ENCODE data around the gene MAGEA3. TPM values are rescaled to one million over a fixed set of nuclear protein-coding genes. Genes with fewer than 3 reads are reported as not detected.
"Not testable (repeated sequence)": the region's sequence is repeated elsewhere in the genome, so short reads cannot be mapped to it uniquely, and the experiment has no call there.

Gene MAGEA3, protein sequence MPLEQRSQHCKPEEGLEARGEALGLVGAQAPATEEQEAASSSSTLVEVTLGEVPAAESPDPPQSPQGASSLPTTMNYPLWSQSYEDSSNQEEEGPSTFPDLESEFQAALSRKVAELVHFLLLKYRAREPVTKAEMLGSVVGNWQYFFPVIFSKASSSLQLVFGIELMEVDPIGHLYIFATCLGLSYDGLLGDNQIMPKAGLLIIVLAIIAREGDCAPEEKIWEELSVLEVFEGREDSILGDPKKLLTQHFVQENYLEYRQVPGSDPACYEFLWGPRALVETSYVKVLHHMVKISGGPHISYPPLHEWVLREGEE
- not detected for total RNA-seq

DNA sequence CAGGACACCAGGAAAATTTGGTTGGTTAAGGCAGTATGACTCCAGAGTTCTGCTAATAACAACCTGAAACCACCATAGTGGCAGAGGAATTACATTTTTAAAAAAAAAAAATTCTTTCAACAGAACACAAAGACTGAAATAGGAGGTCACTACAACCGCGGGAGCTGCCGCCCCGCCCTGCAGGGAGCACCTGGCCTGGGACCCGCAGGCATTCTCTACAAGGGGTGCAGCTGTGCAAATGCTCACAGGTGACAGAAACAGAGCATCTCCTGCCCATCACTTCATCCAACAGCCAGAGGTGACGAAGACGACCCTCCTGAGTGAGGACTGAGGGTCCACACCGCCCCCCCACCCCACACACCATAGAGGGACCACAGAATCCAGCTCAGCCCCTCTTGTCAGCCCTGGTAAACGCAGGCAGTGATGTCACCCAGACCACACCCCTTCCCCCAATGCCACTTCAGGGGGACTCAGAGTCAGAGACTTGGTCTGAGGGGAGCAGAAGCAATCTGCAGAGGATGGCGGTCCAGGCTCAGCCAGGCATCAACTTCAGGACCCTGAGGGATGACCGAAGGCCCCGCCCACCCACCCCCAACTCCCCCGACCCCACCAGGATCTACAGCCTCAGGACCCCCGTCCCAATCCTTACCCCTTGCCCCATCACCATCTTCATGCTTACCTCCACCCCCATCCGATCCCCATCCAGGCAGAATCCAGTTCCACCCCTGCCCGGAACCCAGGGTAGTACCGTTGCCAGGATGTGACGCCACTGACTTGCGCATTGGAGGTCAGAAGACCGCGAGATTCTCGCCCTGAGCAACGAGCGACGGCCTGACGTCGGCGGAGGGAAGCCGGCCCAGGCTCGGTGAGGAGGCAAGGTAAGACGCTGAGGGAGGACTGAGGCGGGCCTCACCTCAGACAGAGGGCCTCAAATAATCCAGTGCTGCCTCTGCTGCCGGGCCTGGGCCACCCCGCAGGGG is at the start of gene MAGEA3:
Gene MAGEA3, plus strand, starts transcription at position 843 of the 980 bp plus-strand sequence. CDS start 2,039 bp downstream, outside the sequence.
- DNase-seq; H3K27me3 Mint-ChIP-seq; H3K27ac Mint-ChIP-seq; CTCF ChIA-PET; H3K4me1 Mint-ChIP-seq; H3K4me3 Mint-ChIP-seq; H3K36me3 Mint-ChIP-seq; ATAC-seq; H3K9me3 Mint-ChIP-seq (ENCODE audit: low read depth): not testable (repeated sequence)

DNA sequence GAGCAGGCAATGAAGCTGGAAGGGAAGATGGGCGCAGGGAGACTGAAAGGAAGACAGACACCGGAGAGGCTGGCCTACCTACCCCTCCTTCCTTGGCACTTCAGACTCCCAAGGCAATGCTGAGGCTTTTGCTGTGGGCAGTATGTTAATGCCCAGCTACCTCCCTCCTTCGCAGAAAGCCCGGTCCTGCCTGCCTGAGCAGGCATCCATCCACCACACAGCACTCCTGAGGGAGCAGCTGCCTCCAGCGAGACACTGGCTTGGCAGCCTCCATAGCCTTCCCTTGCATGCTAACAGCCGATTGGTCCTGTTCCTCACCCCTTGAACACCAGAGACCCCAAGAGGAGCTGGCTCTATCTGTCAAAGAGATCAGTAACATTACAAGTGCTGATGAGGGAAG is 46.5 kb upstream of the MAGEA3 start:
- CTCF ChIA-PET = interaction anchor here (1.6 kb wide), 1 partner anchor 19 kb away, joined by 3 read pairs; no protein-coding TSS in a partner anchor
- no peak for DNase-seq
- Mint-ChIP-seq H3K9me3 (ENCODE audit: low read depth) (no peaks in the 10 kb centered on the region), H3K4me3 (no peak overlapping the region), H3K27me3 (no peaks in the 10 kb centered on the region), H3K4me1 (no peaks in the 10 kb centered on the region), H3K27ac (no peak overlapping the region), H3K36me3 (no peaks in the 10 kb centered on the region)
- no peak for ATAC-seq

DNA sequence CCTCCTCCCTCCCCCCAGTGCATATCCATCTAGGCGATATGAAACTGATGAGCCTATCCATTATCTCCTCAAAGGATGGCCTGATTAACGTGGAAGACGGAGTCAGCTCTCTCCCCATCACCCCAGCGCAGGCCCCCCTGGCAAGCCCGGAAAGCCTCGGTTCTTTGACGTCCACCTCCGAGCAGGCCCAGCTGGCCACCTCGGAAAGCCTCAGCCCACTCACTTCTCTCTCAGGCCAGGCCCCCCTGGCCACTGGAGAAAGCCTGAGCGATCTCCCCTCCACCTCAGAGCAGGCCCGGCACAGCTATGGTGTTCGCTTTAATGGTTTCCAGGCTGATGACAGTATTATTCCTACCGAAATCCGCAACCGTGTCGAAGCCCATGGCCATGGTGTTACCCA is 46.1 kb upstream of the MAGEA3 start:
- no peaks in the 10 kb centered on the region for H3K36me3 Mint-ChIP-seq
- no peak overlapping the region for H3K27ac Mint-ChIP-seq

DNA sequence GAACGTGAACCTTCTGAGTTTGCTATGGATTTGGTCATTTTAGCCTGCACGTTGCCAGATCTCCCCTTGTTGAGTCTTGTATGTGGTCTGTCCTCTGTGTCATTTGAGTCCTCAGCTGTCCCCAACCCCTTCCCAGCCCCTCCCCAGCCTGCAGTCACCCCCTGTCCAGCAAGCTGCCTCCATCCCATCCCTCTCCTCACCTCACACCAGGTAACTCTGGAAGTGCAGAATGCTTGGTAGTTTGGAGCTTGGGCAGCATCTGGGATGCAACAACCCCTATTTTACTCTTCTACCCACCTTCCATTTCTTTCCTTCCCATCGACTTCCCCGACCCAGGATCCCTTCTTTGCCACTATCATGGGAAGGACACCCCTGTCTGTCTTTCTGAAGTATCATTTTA is 42.5 kb upstream of the MAGEA3 start:
- ATAC-seq (no peak), DNase-seq (no peak)
- Mint-ChIP-seq H3K27ac (no peak overlapping the region), H3K9me3 (ENCODE audit: low read depth) (no peaks in the 10 kb centered on the region), H3K4me1 (no peaks in the 10 kb centered on the region), H3K36me3 (no peaks in the 10 kb centered on the region), H3K27me3 (no peaks in the 10 kb centered on the region), H3K4me3 (no peak overlapping the region)
- CTCF ChIA-PET = no interaction called here

More for the DNA sequence above, 46.1 kb upstream of the MAGEA3 start:
- CTCF ChIA-PET = interaction anchor here (1.6 kb wide), 1 partner anchor 20 kb away, joined by 3 read pairs; no protein-coding TSS in a partner anchor
- Mint-ChIP-seq H3K9me3 (ENCODE audit: low read depth) (no peaks in the 10 kb centered on the region), H3K27me3 (no peaks in the 10 kb centered on the region), H3K4me1 (no peaks in the 10 kb centered on the region), H3K4me3 (no peak overlapping the region)
- DNase-seq (no peak), ATAC-seq (no peak)

DNA sequence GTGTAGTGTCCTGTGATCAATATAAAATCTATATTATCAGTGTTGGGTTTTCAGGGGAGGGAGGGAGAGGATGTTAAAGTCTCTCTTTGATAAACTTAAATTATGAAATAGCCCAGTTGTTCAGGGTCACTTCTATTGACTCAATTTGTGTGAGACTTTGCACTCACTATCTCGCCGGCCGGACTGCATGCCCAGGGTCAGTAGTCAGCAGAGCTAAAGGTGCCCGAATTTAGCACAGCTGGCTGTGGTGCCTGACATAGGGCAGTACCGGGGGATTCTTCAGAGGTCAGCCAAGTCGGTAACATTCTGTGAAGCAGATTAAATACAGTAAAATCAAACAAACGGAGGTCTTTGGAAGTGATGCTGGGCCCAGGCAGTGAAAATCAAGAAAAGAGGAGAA is 41.7 kb upstream of the MAGEA3 start:
- CTCF ChIA-PET = no interaction called here
- no peak for DNase-seq
- no peaks in the 10 kb centered on the region for H3K9me3 Mint-ChIP-seq (ENCODE audit: low read depth)
- H3K36me3 Mint-ChIP-seq = no peaks in the 10 kb centered on the region
- no peak for ATAC-seq
- no peak overlapping the region for H3K27ac Mint-ChIP-seq
- H3K4me3 Mint-ChIP-seq = no peak overlapping the region
- H3K27me3 Mint-ChIP-seq = no peaks in the 10 kb centered on the region
- H3K4me1 Mint-ChIP-seq = no peaks in the 10 kb centered on the region

DNA sequence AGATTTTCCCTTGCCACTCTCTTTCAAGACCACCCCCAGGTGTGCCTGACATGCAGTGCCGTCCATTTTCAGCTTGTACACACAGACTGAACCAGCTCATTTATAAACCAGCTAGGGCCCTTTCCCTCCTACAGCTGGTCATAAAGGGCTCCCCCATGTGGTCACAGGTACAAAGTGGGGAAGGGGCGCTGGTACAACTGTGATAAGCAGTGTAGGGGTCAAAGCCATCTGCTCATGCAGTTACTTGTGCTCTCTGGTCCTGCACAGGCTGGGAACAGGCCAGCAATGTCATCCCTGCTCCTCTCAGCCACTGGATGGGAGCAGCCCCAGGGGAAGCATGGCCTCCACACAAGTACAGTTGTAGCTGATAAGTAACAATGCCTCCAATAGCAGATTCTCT is 40.3 kb upstream of the MAGEA3 start:
- no peak for DNase-seq
- no peak overlapping the region for H3K27ac Mint-ChIP-seq
- no peaks in the 10 kb centered on the region for H3K9me3 Mint-ChIP-seq (ENCODE audit: low read depth)
- no peaks in the 10 kb centered on the region for H3K4me1 Mint-ChIP-seq
- H3K27me3 Mint-ChIP-seq = no peaks in the 10 kb centered on the region
- H3K4me3 Mint-ChIP-seq = no peak overlapping the region
- CTCF ChIA-PET = no interaction called here
- no peaks in the 10 kb centered on the region for H3K36me3 Mint-ChIP-seq
- ATAC-seq = no peak

DNA sequence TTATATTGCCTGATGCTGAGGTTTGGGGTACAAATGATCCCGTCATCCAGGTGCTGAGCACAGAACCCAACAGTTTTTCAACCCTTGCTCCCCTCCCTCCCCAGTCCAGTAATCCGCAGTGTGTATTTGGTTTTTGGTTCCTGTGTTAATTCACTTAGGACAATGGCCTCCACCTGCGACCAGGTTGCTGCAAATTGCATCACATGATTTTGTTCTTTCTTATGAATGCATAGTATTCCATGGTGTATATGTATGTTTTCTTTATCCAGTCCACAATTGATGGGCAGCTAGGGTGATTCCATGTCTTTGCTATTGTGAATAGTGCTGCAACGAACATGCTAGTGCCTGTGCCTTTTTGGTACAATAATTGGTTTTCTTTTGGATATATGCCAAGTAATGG is 35.5 kb upstream of the MAGEA3 start:
- Mint-ChIP-seq H3K27ac (no peak overlapping the region), H3K27me3 (no peaks in the 10 kb centered on the region), H3K9me3 (ENCODE audit: low read depth) (no peaks in the 10 kb centered on the region), H3K4me1 (no peaks in the 10 kb centered on the region), H3K4me3 (no peak overlapping the region), H3K36me3 (no peaks in the 10 kb centered on the region)
- ATAC-seq (no peak), DNase-seq (no peak)
- CTCF ChIA-PET = no interaction called here

DNA sequence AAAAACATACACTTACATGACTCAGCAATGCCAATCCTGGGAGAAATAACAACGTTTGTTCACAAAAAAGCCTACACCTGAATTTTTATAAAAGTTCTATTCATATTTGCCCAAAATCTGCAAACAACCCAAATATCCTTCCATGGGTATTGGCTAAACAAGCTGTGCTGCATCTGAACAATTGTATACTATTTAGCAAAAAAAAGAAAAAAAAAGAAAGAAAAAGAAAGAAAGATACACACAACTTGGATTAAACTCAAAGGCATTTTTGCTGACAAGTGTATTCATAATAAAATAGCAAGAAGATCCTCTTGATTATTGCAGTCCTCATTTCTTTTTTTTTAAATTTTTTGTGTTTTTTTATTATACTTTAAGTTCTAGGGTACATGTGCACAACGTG is 24.5 kb upstream of the MAGEA3 start:
- Mint-ChIP-seq H3K27me3 (no peaks in the 10 kb centered on the region), H3K9me3 (ENCODE audit: low read depth) (no peaks in the 10 kb centered on the region), H3K4me3 (no peak overlapping the region), H3K4me1 (no peaks in the 10 kb centered on the region), H3K27ac (no peak overlapping the region), H3K36me3 (no peaks in the 10 kb centered on the region)
- DNase-seq (no peak), ATAC-seq (no peak)
- CTCF ChIA-PET = no interaction called here

DNA sequence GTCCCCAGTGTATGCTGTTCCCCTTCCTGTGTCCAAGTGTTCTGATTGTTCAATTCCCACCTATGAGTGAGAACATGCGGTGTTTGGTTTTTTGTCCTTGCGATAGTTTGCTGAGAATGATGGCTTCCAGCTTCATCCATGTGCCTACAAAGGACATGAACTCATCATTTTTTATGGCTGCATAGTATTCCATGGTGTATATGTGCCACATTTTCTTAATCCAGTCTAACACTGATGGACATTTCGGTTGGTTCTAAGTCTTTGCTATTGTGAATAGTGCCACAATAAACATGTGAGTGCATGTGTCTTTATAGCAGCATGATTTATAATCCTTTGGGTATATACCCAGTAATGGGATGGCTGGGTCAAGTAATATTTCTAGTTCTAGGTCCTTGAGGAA is 23.9 kb upstream of the MAGEA3 start:
- DNase-seq; H3K4me3 Mint-ChIP-seq; H3K36me3 Mint-ChIP-seq; H3K9me3 Mint-ChIP-seq (ENCODE audit: low read depth); ATAC-seq; H3K4me1 Mint-ChIP-seq; H3K27ac Mint-ChIP-seq; H3K27me3 Mint-ChIP-seq; CTCF ChIA-PET: not testable (repeated sequence)

DNA sequence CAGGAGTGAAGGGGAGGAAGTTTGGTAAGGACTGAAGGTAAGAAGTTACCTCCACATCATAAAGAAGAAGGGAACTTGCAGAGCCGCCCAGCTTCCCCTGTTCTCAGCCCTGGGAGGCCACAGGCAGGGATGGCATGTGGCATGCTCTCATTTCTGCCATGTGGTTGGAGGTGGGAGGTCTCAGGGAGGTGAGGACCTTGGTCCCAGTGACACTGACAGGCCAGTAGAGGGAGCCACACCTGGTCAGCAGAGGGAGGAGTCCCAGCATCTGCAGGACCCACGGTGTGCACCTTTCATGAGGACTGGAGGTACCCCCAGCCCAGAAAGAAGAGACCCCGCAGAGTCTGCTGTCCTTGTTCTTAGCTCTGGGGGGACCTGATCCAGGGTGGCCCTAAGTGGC is 17.6 kb upstream of the MAGEA3 start:
- DNase-seq; H3K4me3 Mint-ChIP-seq; H3K36me3 Mint-ChIP-seq; H3K27me3 Mint-ChIP-seq; ATAC-seq; H3K27ac Mint-ChIP-seq; H3K4me1 Mint-ChIP-seq; H3K9me3 Mint-ChIP-seq (ENCODE audit: low read depth); CTCF ChIA-PET: not testable (repeated sequence)

DNA sequence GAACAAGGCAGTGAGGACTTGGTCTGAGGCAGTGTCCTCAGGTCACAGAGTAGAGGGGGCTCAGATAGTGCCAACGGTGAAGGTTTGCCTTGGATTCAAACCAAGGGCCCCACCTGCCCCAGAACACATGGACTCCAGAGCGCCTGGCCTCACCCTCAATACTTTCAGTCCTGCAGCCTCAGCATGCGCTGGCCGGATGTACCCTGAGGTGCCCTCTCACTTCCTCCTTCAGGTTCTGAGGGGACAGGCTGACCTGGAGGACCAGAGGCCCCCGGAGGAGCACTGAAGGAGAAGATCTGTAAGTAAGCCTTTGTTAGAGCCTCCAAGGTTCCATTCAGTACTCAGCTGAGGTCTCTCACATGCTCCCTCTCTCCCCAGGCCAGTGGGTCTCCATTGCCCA is 1.8 kb downstream of the MAGEA3 start:
- H3K36me3 Mint-ChIP-seq; ATAC-seq; H3K27ac Mint-ChIP-seq; H3K4me1 Mint-ChIP-seq; DNase-seq; H3K27me3 Mint-ChIP-seq; CTCF ChIA-PET; H3K9me3 Mint-ChIP-seq (ENCODE audit: low read depth); H3K4me3 Mint-ChIP-seq: not testable (repeated sequence)

DNA sequence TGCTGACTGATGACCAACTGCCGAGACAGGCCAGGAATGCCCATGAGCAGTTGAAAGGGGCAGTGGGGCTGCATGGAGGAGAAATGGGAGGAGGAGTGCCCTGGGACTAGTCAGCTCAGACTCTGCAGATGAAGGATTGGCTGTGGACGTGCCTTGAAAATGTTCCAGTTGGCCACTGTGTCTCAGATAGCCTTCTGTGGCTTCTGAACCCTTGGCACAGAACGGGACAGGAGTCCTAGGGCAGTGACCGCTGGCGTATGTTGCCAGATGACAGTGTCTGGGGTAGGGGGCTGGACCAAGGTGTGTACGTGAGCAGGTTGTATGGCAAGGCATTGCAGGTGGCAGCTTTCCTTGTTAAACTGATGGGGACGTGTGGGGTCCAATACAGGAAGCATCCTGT is 7.9 kb downstream of the MAGEA3 start:
- H3K27ac Mint-ChIP-seq; CTCF ChIA-PET; H3K4me3 Mint-ChIP-seq; DNase-seq; H3K27me3 Mint-ChIP-seq; H3K36me3 Mint-ChIP-seq; ATAC-seq; H3K4me1 Mint-ChIP-seq; H3K9me3 Mint-ChIP-seq (ENCODE audit: low read depth): not testable (repeated sequence)

DNA sequence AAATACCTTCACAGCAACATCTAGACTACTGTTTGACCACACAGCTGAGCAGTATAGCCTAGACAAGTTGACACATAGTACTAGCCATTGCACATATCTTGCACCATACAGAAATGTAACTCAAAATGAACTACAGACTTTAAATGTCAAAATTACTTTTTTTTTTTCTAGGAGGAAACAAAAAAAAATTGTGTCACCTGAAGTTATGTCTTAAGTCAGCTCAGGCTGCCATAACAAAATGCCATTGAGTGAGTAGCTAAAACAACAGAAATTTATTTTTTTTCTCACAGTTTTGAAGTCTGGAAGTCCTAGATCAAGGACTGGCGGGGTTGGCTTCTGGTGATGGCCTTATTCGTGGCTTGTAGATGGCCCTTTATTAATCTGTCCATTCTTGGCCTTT is 10.6 kb downstream of the MAGEA3 start, which contains the start of gene CSAG2:
Gene CSAG2, minus strand, starts transcription at position 101 of the 400 bp plus-strand sequence. CDS start 161 bp downstream, outside the sequence.
- H3K4me3 Mint-ChIP-seq, CTCF ChIA-PET: not testable (repeated sequence)

DNA sequence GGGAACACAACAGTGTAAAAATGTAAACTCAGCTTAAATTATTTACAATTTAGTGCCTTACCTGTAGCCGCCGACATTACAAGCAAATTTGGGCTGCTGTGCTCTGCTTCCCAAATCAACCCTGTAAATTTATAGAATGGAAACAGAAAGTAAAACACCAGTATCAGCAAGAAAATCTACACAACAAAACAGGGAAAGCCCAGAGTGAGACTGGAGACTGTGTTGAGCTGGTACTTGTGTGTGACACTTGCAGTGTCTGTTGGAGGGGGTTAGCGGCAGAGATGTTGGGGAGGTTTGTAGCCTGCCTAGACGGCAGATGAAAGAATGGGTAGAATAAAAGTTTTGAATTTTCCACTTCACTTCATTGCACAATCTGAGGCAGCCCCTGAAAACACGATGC is 14.6 kb downstream of the MAGEA3 start:
- H3K27me3 Mint-ChIP-seq; H3K9me3 Mint-ChIP-seq (ENCODE audit: low read depth); H3K4me3 Mint-ChIP-seq; DNase-seq; ATAC-seq; CTCF ChIA-PET; H3K4me1 Mint-ChIP-seq; H3K27ac Mint-ChIP-seq; H3K36me3 Mint-ChIP-seq: not testable (repeated sequence)

More for the DNA sequence above, 10.6 kb downstream of the MAGEA3 start, which contains the start of gene CSAG2:
- H3K4me1 Mint-ChIP-seq; H3K27ac Mint-ChIP-seq; H3K36me3 Mint-ChIP-seq; ATAC-seq; DNase-seq; H3K9me3 Mint-ChIP-seq (ENCODE audit: low read depth); H3K27me3 Mint-ChIP-seq: not testable (repeated sequence)
